Kidney (tissue), 14 donors: ENCODE data around the gene ARL14EPL. TPM values are rescaled to one million over a fixed set of nuclear protein-coding genes. Genes with fewer than 3 reads are reported as not detected.

Experiments used
- DNase-seq, 5 donors: peaks; one replicate each; pipeline ENCODE4 v3.0.0-alpha.2; 2013 to 2020
- FAIRE-seq: peaks from 2 replicates; lab custom pipeline; 2012; peaks lifted over from hg19 to GRCh38; lab: Jason Lieb, UNC
- H3K27ac ChIP-seq, 2 donors: one replicate each; pipeline ENCODE4 v1.7.0; 2013; ENCODE audit warnings: low read depth in 2 of 2, low read length in 2 of 2, inconsistent platforms in 1 of 2
- H3K27me3 ChIP-seq: one replicate; pipeline ENCODE4 v1.7.1; 2013; ENCODE audit warnings: low read length, inconsistent platforms; ENCODE audit not compliant: control insufficient read depth, insufficient read depth
- H3K36me3 ChIP-seq, 3 donors: one replicate each; pipeline versions ENCODE4 v1.7.0 to v1.7.1; 2013; ENCODE audit warnings: low read length in 3 of 3, control low read depth in 1 of 3, inconsistent platforms in 1 of 3; ENCODE audit not compliant: insufficient read depth in 3 of 3, control insufficient read depth in 2 of 3
- H3K4me1 ChIP-seq, 3 donors: one replicate each; pipeline versions ENCODE4 v1.7.0 to v1.7.1; 2013; ENCODE audit warnings: low read length in 3 of 3, inconsistent platforms in 1 of 3, low read depth in 1 of 3; ENCODE audit not compliant: control insufficient read depth in 2 of 3, insufficient read depth in 2 of 3
- H3K4me3 ChIP-seq, 3 donors: one replicate each; pipeline versions ENCODE4 v1.7.0 to v1.8.1; 2013; ENCODE audit warnings: low read length in 3 of 3, control low read depth in 1 of 3, inconsistent platforms in 1 of 3
- H3K9ac ChIP-seq, 3 donors: one replicate each; pipeline versions ENCODE4 v1.7.0 to v1.7.1; 2013; ENCODE audit warnings: low read length in 3 of 3, control low read depth in 1 of 3, inconsistent platforms in 1 of 3
- H3K9me3 ChIP-seq, 3 donors: one replicate each; pipeline versions ENCODE4 v1.7.0 to v1.7.1; 2013; ENCODE audit warnings: low read length in 3 of 3, control low read depth in 1 of 3, inconsistent platforms in 1 of 3; ENCODE audit not compliant: control insufficient read depth in 2 of 3, insufficient read depth in 1 of 3
- intact Hi-C: fragments of 100-400 bp; cut with DNase I; formaldehyde crosslinking; loops from one replicate; pipeline ENCODE4 v1.11.1; 2022
- polyA plus RNA-seq: library from polyadenylated mRNA; stranded (reverse); fragments of 350-450 nt; fragmentation: Illumina TruSeq; extraction: RNeasy Lipid Tissue Mini Kit (QIAGEN cat#74804); gene quantifications from one replicate; pipeline ENCODE4 v1.2.3, GENCODE V29; 2014; ENCODE audit warnings: low read depth, low replicate concordance; ENCODE audit not compliant: insufficient read depth
- total RNA-seq: library from RNA; stranded (reverse); fragmentation: NEBNext Ultra II Directional; extraction: Animal tissue kit (Norgen Biotek cat#: 25700); gene quantifications from one replicate; pipeline ENCODE4 v1.2.1, GENCODE V29; 2021
- TF ChIP-seq, protein P1 (sequence below): IDR thresholded peaks from 3 replicates; pipeline ENCODE4 v1.5.1; 2012; ENCODE audit warnings: mild to moderate bottlenecking, moderate library complexity, borderline replicate concordance; ENCODE audit not compliant: insufficient read depth; ENCODE audit errors: extremely low read depth
- donor health status: control.
- donor health status: control.
- donor health status: control.
- donor health status: control.
- donor health status: control.
- donor health status: DM: yes; HTN: yes; CAD: no.
- donor health status: Normal renal cell carcinoma (clear cell type).

ARL14EPL gene
- total and polyA plus RNA-seq, 2 donors from 2014 or later = not detected

DNA sequence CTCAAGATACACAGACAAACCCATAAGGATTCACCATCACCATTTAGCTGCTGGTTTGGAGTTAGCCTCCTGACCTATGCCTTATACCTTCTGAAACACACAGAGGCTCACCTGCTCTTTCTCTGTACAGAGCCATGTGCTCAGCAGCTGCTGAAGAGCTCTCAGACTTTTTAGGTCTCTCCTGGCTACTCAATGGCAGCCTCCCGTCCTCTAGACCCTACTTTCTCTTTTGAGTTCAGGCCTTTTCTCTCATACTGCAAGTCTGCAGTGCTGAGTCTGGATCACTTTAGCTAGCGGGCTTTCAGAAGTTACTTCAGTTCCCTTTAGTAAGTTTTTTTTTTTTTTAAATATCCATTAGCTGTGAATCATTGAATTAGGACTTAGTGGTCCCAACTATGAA is 44.3 kb upstream of the ARL14EPL start:
- FAIRE-seq (no peak), DNase-seq (no peak)
- Histone ChIP-seq H3K4me1 (peaks cover 0 to 2% (median 0%) of the 10 kb centered on the region in 3 donors), H3K27ac (no peak overlapping the region), H3K27me3 (no peaks in the 10 kb centered on the region), H3K9me3 (no peaks in the 10 kb centered on the region), H3K4me3 (no peak overlapping the region), H3K9ac (no peak overlapping the region), H3K36me3 (no peaks in the 10 kb centered on the region)
- TF ChIP-seq, protein P1, sequence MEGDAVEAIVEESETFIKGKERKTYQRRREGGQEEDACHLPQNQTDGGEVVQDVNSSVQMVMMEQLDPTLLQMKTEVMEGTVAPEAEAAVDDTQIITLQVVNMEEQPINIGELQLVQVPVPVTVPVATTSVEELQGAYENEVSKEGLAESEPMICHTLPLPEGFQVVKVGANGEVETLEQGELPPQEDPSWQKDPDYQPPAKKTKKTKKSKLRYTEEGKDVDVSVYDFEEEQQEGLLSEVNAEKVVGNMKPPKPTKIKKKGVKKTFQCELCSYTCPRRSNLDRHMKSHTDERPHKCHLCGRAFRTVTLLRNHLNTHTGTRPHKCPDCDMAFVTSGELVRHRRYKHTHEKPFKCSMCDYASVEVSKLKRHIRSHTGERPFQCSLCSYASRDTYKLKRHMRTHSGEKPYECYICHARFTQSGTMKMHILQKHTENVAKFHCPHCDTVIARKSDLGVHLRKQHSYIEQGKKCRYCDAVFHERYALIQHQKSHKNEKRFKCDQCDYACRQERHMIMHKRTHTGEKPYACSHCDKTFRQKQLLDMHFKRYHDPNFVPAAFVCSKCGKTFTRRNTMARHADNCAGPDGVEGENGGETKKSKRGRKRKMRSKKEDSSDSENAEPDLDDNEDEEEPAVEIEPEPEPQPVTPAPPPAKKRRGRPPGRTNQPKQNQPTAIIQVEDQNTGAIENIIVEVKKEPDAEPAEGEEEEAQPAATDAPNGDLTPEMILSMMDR = no peak
- intact Hi-C loops = no loop called here

GRCh38 chr5:115992848-115993350 is 39.4 kb upstream of the ARL14EPL start:
- no peaks in the 10 kb centered on the region for H3K27me3 ChIP-seq
- no peaks in the 10 kb centered on the region for H3K36me3 ChIP-seq
- DNase-seq (no peak), FAIRE-seq (no peak)
- H3K4me3 ChIP-seq = no peak overlapping the region
- intact Hi-C loops = no loop called here
- H3K9me3 ChIP-seq = no peaks in the 10 kb centered on the region
- TF ChIP-seq, protein P1 = no peak
- no peak overlapping the region for H3K9ac ChIP-seq
- H3K27ac ChIP-seq = no peak overlapping the region
- no peaks in the 10 kb centered on the region for H3K4me1 ChIP-seq

- intact Hi-C loops = no loop called here
- Histone ChIP-seq H3K4me1 (no peaks in the 10 kb centered on the region), H3K27ac (no peak overlapping the region), H3K27me3 (no peaks in the 10 kb centered on the region), H3K4me3 (no peak overlapping the region), H3K36me3 (no peaks in the 10 kb centered on the region), H3K9me3 (no peaks in the 10 kb centered on the region), H3K9ac (no peak overlapping the region)
- FAIRE-seq (no peak), DNase-seq (no peak)
- TF ChIP-seq, protein P1 = no peak
Observed at GRCh38 chr5:115995351-115995750, 36.9 kb upstream of the ARL14EPL start.
